ENCODE results near the gene MTO1.
A peak's percentile ranks its signal among the peaks of the same experiment; 100 is the strongest.
"Not testable (repeated sequence)": the region's sequence is repeated elsewhere in the genome, so short reads cannot be mapped to it uniquely, and the experiment has no call there.

Gene MTO1

GRCh38 chr6:73505142-73505541 is 43.6 kb downstream of the MTO1 start:
- Histone ChIP-seq H3K9me3 (ENCODE audit: control insufficient read depth in 2 of 2, low read length in 2 of 2) (no peaks in the 10 kb centered on the region), H3K4me1 (ENCODE audit: control insufficient read depth, insufficient read depth, low read length) (no peaks in the 10 kb centered on the region), H3K36me3 (ENCODE audit: control insufficient read depth in 2 of 2, insufficient read depth in 2 of 2, low read length in 2 of 2) (peaks cover 17 to 23% of the 10 kb centered on the region in 2 donors), H3K4me3 (ENCODE audit: low read length in 2 of 2) (no peak overlapping the region), H3K9ac (ENCODE audit: low read length in 2 of 2) (no peak overlapping the region), H3K27me3 (ENCODE audit: control insufficient read depth in 1 of 2, insufficient read depth in 2 of 2, low read length in 2 of 2) (no peaks in the 10 kb centered on the region), H3K27ac (ENCODE audit: low read length) (no peak overlapping the region)

GRCh38 chr6:73505705-73506104 is 44.2 kb downstream of the MTO1 start:
- H3K4me1 ChIP-seq (ENCODE audit: control insufficient read depth, insufficient read depth, low read length); H3K4me3 ChIP-seq (ENCODE audit: low read length in 2 of 2); H3K9me3 ChIP-seq (ENCODE audit: control insufficient read depth in 2 of 2, low read length in 2 of 2); H3K27ac ChIP-seq (ENCODE audit: low read length); H3K9ac ChIP-seq (ENCODE audit: low read length in 2 of 2); H3K27me3 ChIP-seq (ENCODE audit: control insufficient read depth in 1 of 2, insufficient read depth in 2 of 2, low read length in 2 of 2): not testable (repeated sequence)
- H3K36me3 ChIP-seq (ENCODE audit: control insufficient read depth in 2 of 2, insufficient read depth in 2 of 2, low read length in 2 of 2), result peaks cover 17 to 19% of the 10 kb centered on the region in 2 donors

DNA sequence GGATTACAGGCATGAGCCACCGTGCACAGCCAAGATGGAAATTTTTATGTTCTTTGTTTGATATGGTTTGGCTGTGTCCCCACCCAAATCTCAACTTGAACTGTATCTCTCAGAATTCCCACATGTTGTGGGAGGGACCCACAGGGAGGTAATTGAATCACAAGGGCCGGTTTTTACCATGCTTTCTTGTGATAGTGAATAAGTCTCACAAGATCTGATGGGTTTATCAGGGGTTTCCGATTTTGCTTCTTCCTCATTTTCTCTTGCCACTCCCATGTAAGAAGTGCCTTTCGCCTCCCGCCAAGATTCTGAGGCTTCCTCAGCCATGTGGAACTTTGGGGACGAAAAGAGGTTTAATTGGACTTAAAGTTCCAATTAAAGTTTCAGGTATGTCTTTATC is 44.7 kb downstream of the MTO1 start:
- no peak overlapping the region for H3K27ac ChIP-seq (ENCODE audit: low read length)
- H3K4me1 ChIP-seq (ENCODE audit: control insufficient read depth, insufficient read depth, low read length), result no peaks in the 10 kb centered on the region
- no peaks in the 10 kb centered on the region for H3K27me3 ChIP-seq (ENCODE audit: control insufficient read depth in 1 of 2, insufficient read depth in 2 of 2, low read length in 2 of 2)

GRCh38 chr6:73508776-73509175 is 47.2 kb downstream of the MTO1 start:
- peaks cover 4 to 6% of the 10 kb centered on the region in 2 donors for H3K36me3 ChIP-seq (ENCODE audit: control insufficient read depth in 2 of 2, insufficient read depth in 2 of 2, low read length in 2 of 2)
- H3K9me3 ChIP-seq (ENCODE audit: control insufficient read depth in 2 of 2, low read length in 2 of 2), result no peaks in the 10 kb centered on the region
- no peak overlapping the region for H3K9ac ChIP-seq (ENCODE audit: low read length in 2 of 2)
- H3K27ac ChIP-seq (ENCODE audit: low read length), result no peak overlapping the region
- H3K4me1 ChIP-seq (ENCODE audit: control insufficient read depth, insufficient read depth, low read length), result no peaks in the 10 kb centered on the region
- H3K27me3 ChIP-seq (ENCODE audit: control insufficient read depth in 1 of 2, insufficient read depth in 2 of 2, low read length in 2 of 2), result no peaks in the 10 kb centered on the region
- H3K4me3 ChIP-seq (ENCODE audit: low read length in 2 of 2), result no peak overlapping the region

More for the DNA sequence above, 44.7 kb downstream of the MTO1 start:
- no peak overlapping the region for H3K9ac ChIP-seq (ENCODE audit: low read length in 2 of 2)
- H3K9me3 ChIP-seq (ENCODE audit: control insufficient read depth in 2 of 2, low read length in 2 of 2), result no peaks in the 10 kb centered on the region
- no peak overlapping the region for H3K4me3 ChIP-seq (ENCODE audit: low read length in 2 of 2)
- peaks cover 13 to 15% of the 10 kb centered on the region in 2 donors for H3K36me3 ChIP-seq (ENCODE audit: control insufficient read depth in 2 of 2, insufficient read depth in 2 of 2, low read length in 2 of 2)

GRCh38 chr6:73509851-73510250 is 48.3 kb downstream of the MTO1 start:
- Histone ChIP-seq H3K9ac (ENCODE audit: low read length in 2 of 2) (no peak overlapping the region), H3K27me3 (ENCODE audit: control insufficient read depth in 1 of 2, insufficient read depth in 2 of 2, low read length in 2 of 2) (no peaks in the 10 kb centered on the region), H3K9me3 (ENCODE audit: control insufficient read depth in 2 of 2, low read length in 2 of 2) (no peaks in the 10 kb centered on the region), H3K27ac (ENCODE audit: low read length) (no peak overlapping the region), H3K4me1 (ENCODE audit: control insufficient read depth, insufficient read depth, low read length) (peaks cover under 1% of the 10 kb centered on the region), H3K4me3 (ENCODE audit: low read length in 2 of 2) (no peak overlapping the region), H3K36me3 (ENCODE audit: control insufficient read depth in 2 of 2, insufficient read depth in 2 of 2, low read length in 2 of 2) (peaks cover 2 to 7% of the 10 kb centered on the region in 2 donors)

DNA sequence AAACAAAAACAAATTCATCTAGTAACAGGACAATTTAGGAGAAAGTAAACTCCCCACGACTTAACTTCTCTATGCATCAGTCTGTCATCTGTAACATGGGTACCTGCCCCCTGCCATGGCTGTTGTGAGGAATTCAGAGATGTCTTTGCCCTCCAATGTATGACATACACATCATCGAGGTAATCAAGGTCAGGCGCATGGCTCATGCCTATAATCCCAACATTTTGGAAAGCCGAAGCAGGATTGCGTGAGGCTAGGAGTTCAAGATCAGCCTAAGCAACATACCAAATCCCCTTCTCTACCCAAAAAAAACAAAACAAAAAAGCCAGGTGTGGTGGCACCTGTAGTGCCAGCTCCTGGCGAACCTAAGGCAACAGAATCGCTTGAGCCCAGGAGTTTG is 50.3 kb downstream of the MTO1 start:
- Histone ChIP-seq H3K9ac (ENCODE audit: low read length in 2 of 2) (no peak overlapping the region), H3K36me3 (ENCODE audit: control insufficient read depth in 2 of 2, insufficient read depth in 2 of 2, low read length in 2 of 2) (peaks cover 19% of the 10 kb centered on the region in 2 donors), H3K27me3 (ENCODE audit: control insufficient read depth in 1 of 2, insufficient read depth in 2 of 2, low read length in 2 of 2) (no peaks in the 10 kb centered on the region), H3K4me3 (ENCODE audit: low read length in 2 of 2) (no peak overlapping the region), H3K9me3 (ENCODE audit: control insufficient read depth in 2 of 2, low read length in 2 of 2) (no peaks in the 10 kb centered on the region), H3K4me1 (ENCODE audit: control insufficient read depth, insufficient read depth, low read length) (peaks cover 7% of the 10 kb centered on the region), H3K27ac (ENCODE audit: low read length) (no peak overlapping the region)

DNA sequence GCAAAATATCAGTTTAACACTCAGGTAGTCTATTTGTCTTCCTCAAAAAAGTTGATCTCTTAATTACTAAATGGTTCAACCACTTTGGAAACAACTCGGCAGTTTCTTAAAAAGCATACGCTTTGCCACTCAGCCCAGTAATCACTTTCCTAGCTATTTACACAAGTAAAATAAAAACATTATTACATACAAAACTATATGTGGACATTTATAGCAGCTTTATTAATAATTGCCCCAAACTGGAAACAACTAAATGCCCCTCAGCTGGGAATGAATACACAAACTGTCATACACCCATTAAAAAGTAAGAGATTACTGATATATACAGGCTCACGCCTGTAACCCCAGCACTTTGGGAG is 51.9 kb downstream of the MTO1 start:
- H3K9ac ChIP-seq (ENCODE audit: low read length in 2 of 2), result no peak overlapping the region
- H3K4me3 ChIP-seq (ENCODE audit: low read length in 2 of 2), result no peak overlapping the region
- H3K27me3 ChIP-seq (ENCODE audit: control insufficient read depth in 1 of 2, insufficient read depth in 2 of 2, low read length in 2 of 2), result no peaks in the 10 kb centered on the region
- H3K9me3 ChIP-seq (ENCODE audit: control insufficient read depth in 2 of 2, low read length in 2 of 2), result no peaks in the 10 kb centered on the region
- H3K36me3 ChIP-seq (ENCODE audit: control insufficient read depth in 2 of 2, insufficient read depth in 2 of 2, low read length in 2 of 2), result peaks cover 25 to 31% of the 10 kb centered on the region in 2 donors
- H3K27ac ChIP-seq (ENCODE audit: low read length), result no peak overlapping the region
- peaks cover 16% of the 10 kb centered on the region for H3K4me1 ChIP-seq (ENCODE audit: control insufficient read depth, insufficient read depth, low read length)

DNA sequence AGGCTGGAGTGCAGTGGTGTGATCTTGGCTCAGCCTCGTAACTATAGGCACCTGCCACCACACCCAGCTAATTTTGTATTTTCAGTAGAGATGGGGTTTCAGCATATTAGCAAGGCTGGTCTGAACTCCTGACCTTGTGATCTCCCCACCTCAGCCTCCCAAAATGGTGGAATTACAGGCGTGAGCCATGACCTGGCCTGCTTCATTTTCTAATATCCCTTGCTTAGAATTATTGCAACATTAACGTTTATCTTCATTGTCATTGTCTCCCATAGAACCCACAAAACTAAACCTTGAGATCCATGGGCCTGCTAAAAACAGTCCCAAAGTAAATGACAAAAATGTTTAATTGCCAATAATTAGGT is 53.2 kb downstream of the MTO1 start:
- Histone ChIP-seq H3K4me3 (ENCODE audit: low read length in 2 of 2) (no peak overlapping the region), H3K9me3 (ENCODE audit: control insufficient read depth in 2 of 2, low read length in 2 of 2) (no peaks in the 10 kb centered on the region), H3K36me3 (ENCODE audit: control insufficient read depth in 2 of 2, insufficient read depth in 2 of 2, low read length in 2 of 2) (peaks cover 32 to 44% of the 10 kb centered on the region in 2 donors), H3K27ac (ENCODE audit: low read length) (no peak overlapping the region), H3K9ac (ENCODE audit: low read length in 2 of 2) (peak overlapping the region in 1 of 2 donors; percentile 23), H3K4me1 (ENCODE audit: control insufficient read depth, insufficient read depth, low read length) (peaks cover 28% of the 10 kb centered on the region), H3K27me3 (ENCODE audit: control insufficient read depth in 1 of 2, insufficient read depth in 2 of 2, low read length in 2 of 2) (no peaks in the 10 kb centered on the region)

DNA sequence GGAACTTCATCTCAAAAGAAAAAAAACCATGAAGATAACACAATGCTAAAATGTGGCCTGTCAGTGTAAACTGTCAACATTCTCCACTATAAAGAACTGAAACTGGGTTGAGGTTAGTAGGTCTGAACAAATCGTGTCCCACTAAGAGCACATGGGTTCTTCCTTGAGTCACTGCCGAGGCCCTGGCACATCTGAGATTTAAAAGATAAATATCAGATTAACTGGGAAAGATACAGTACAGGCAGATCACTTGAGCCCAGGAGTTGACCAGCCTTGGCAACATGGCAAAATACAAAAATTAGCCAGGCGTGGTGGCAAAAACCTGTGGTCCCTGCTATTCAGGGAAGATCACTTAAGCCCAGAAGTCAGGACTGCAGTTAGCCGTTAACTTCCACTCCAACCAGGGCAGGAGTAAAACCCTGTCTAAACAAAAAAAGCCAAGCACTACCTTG is 53.7 kb downstream of the MTO1 start:
- Histone ChIP-seq H3K4me3 (ENCODE audit: low read length in 2 of 2) (no peak overlapping the region), H3K4me1 (ENCODE audit: control insufficient read depth, insufficient read depth, low read length) (peaks cover 31% of the 10 kb centered on the region), H3K27ac (ENCODE audit: low read length) (peak overlapping the region; percentile 31), H3K27me3 (ENCODE audit: control insufficient read depth in 1 of 2, insufficient read depth in 2 of 2, low read length in 2 of 2) (no peaks in the 10 kb centered on the region), H3K9ac (ENCODE audit: low read length in 2 of 2) (peak overlapping the region; percentile 23 to 42), H3K9me3 (ENCODE audit: control insufficient read depth in 2 of 2, low read length in 2 of 2) (no peaks in the 10 kb centered on the region), H3K36me3 (ENCODE audit: control insufficient read depth in 2 of 2, insufficient read depth in 2 of 2, low read length in 2 of 2) (peaks cover 32 to 47% of the 10 kb centered on the region in 2 donors)

DNA sequence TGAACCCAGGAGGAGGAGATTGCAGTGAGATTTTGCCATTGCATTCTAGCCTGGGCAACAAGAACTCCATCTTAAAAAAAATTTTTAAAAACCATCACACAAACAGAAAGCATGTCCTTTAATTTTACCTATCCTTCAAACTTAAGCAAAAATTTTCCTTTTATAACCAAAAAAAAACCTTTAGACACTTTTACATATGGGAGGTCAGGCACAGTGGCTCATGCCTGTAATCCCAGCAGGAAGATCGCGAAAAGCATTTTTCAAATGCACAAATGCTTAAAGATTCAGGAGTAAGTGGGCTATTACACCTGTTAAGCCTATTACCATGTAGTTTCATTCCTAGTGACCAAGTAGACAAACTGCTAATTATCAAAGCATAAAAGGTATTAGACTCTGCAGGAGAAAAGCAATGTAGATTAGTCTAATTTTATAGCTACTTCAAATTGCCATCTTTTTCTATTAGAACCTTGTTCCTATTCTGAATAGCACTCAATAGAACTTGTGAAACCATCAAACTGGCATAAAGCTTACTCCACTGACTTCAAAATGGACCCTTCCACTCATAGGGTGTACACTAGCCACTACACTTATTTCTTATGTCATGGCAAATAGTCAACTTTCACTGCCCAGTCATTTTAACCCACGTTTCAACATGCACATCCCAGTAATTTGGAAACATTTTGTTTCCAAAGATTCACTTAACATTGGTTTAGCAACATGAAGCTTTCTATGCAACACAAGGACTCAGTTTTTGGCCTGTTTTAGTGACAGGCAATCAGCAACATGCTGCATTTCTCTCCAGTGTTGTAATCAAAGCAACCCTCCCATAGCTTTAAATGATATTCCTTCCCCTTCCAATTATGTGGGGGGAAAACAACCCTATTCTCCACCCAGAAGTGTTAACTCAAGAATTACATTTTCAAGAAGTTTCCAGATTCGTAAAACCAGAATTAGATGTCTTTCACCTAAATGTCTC is 55.3 kb downstream of the MTO1 start:
- Histone ChIP-seq H3K4me1 (ENCODE audit: control insufficient read depth, insufficient read depth, low read length) (peaks cover 36% of the 10 kb centered on the region), H3K27ac (ENCODE audit: low read length) (no peak overlapping the region), H3K27me3 (ENCODE audit: control insufficient read depth in 1 of 2, insufficient read depth in 2 of 2, low read length in 2 of 2) (no peaks in the 10 kb centered on the region), H3K9me3 (ENCODE audit: control insufficient read depth in 2 of 2, low read length in 2 of 2) (no peaks in the 10 kb centered on the region), H3K36me3 (ENCODE audit: control insufficient read depth in 2 of 2, insufficient read depth in 2 of 2, low read length in 2 of 2) (peaks cover 30 to 47% of the 10 kb centered on the region in 2 donors), H3K9ac (ENCODE audit: low read length in 2 of 2) (peak overlapping the region in 1 of 2 donors; percentile 19), H3K4me3 (ENCODE audit: low read length in 2 of 2) (peak overlapping the region in 1 of 2 donors; percentile 34)
